Stomach (tissue), 4 donors: ENCODE measurements around the gene CFAP53.
"Not testable (repeated sequence)": the region's sequence is repeated elsewhere in the genome, so short reads cannot be mapped to it uniquely, and the experiment has no call there.

Experiments used
- CTCF ChIP-seq, 7 experiments: fragments of 450-650 bp in 4 of 7; fragments of 200-600 bp in 3 of 7; sonication (generic) in 3 of 7; IDR thresholded peaks; one replicate each; pipeline ENCODE4 v1.5.1; 2016 to 2019; ENCODE audit warnings: antibody characterized with exemption in 7 of 7, control low read depth in 2 of 7, mild to moderate bottlenecking in 1 of 7
- EP300 ChIP-seq: sonication (generic); formaldehyde crosslinking; IDR thresholded peaks from one replicate; pipeline ENCODE4 v1.6.1; 2017; ENCODE audit warnings: antibody characterized with exemption
- POLR2A ChIP-seq, 4 donors: fragments of 450-650 bp; IDR thresholded peaks; one replicate each; pipeline ENCODE4 v1.6.1; 2016; ENCODE audit warnings: antibody characterized with exemption in 4 of 4, control low read depth in 2 of 4, mild to moderate bottlenecking in 1 of 4, moderate library complexity in 1 of 4
- POLR2AphosphoS5 ChIP-seq, 3 donors: sonication (generic); formaldehyde crosslinking; IDR thresholded peaks; one replicate each; pipeline ENCODE4 v1.6.1; 2016; ENCODE audit warnings: antibody characterized with exemption in 3 of 3

DNA sequence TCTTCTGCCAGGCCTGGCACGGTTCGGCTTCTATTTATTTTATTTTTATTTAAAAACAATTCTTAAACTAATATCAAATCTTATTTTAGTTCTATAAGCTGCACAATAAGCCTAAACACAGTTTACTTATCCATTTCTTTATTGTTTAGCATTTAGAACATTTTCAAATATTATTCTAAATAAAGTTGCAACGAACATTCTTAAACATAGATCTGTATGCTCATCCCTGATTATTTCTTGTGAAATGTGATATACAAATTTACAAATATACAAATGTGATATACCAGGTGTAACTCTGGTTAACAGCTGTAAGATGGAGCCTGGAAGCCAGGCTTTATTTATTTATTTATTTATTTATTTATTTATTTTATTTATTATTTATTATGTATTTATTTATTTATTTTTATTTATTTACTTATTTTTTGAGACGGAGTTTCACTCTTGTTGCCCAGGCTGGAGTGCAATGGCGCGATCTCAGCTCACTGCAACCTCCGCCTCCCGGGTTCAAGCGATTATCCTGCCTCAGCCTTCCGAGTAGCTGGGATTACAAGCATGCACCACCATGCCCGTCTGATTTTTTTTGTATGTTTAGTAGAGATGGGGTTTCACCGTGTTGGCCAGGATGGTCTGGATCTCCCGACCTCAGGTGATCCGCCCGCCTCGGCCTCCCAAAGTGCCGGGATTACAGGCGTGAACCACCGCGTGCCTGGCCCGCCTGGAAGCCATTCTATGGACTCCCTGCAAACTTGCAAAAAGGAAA is 22.2 kb upstream of the CFAP53 start:
- TF ChIP-seq POLR2AphosphoS5 (IDR thresholded peaks at IDR 0.05); CTCF (IDR thresholded peaks at IDR 0.05); POLR2A (IDR thresholded peaks at IDR 0.05); EP300: not testable (repeated sequence)
